ENCODE measurements around the gene MYLK4.

The MYLK4 gene

GRCh38 chr6:2716936-2717700, 33.6 kb downstream of the MYLK4 start:
- no peak overlapping the region for H3K27ac ChIP-seq
- no peak for TF ChIP-seq ZFX (IDR thresholded peaks at IDR 0.05; ENCODE audit: borderline replicate concordance)
- no peak for TF ChIP-seq CTCF (IDR thresholded peaks at IDR 0.05)

GRCh38 chr6:2715737-2716136, 35.0 kb downstream of the MYLK4 start:
- TF ChIP-seq CTCF (IDR thresholded peaks at IDR 0.05) (no peak), ZFX (IDR thresholded peaks at IDR 0.05; ENCODE audit: borderline replicate concordance) (no peak)
- no peak overlapping the region for H3K27ac ChIP-seq

GRCh38 chr6:2714111-2714895, 36.4 kb downstream of the MYLK4 start:
- no peak overlapping the region for H3K27ac ChIP-seq
- TF ChIP-seq CTCF (IDR thresholded peaks at IDR 0.05) (no peak), ZFX (IDR thresholded peaks at IDR 0.05; ENCODE audit: borderline replicate concordance) (no peak)

DNA sequence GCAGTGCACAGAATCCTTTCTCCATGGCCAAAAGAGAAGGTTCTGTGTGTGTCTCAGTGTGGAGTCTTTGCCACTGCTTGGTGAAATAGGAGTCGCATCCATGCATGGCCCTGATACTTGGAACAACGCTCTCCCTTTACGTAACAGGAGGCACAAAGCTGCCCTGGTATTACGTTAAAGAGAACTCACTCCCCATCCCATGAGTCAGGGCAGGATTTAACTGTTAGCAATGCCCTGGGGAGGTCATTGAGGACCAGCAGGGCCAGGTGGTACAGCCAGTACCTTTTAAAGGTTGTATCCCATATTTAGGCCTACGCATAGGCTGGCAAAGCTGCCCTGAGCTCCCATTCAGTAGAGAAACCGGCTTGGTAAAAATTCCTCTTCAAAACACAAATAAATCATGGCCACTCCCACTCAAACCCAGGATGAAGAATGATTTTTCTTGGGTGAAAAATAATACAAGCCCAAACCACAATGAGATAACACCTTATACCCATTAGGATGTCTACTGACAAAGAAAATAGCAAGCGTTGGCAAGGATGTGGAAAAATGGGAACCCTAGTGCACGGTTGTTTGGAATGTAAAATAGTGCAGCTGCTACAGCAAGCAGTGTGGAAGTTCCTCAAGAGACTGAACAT, 37.1 kb downstream of the MYLK4 start:
- no peak overlapping the region for H3K27ac ChIP-seq
- no peak for TF ChIP-seq ZFX (IDR thresholded peaks at IDR 0.05; ENCODE audit: borderline replicate concordance)
- TF ChIP-seq CTCF (IDR thresholded peaks at IDR 0.05): no peak

GRCh38 chr6:2712102-2712501, 38.6 kb downstream of the MYLK4 start:
- no peak for TF ChIP-seq ZFX (IDR thresholded peaks at IDR 0.05; ENCODE audit: borderline replicate concordance)
- no peak for TF ChIP-seq CTCF (IDR thresholded peaks at IDR 0.05)
- H3K27ac ChIP-seq: no peak overlapping the region

DNA sequence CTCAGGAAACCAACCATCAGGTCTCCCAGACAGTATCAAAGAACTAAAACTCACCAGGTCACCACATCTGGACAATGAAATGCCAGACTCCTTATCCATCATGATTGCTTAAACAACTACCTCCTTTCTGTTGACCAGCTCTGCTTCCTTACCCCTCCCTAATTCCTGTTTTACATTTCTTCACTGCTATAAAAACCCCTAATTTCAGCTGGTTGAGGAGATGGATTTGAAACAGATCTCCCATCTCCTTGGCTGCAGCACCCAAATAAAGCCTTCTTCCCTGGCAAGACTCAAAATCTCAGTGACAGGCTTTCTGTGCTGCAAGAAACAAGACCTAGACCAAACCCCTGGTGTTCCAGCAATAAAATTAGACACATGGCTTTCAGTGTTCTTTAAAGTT, 40.3 kb downstream of the MYLK4 start:
- TF ChIP-seq ZFX (IDR thresholded peaks at IDR 0.05; ENCODE audit: borderline replicate concordance) (no peak), CTCF (IDR thresholded peaks at IDR 0.05) (no peak)
- H3K27ac ChIP-seq: no peak overlapping the region
